Dermis microvascular lymphatic vessel endothelial cell (primary cell): Measurements from ENCODE around the gene MAP4K4. TPM values are rescaled to one million over a fixed set of nuclear protein-coding genes. Genes with fewer than 3 reads are reported as not detected.
"Not testable (repeated sequence)": the region's sequence is repeated elsewhere in the genome, so short reads cannot be mapped to it uniquely, and the experiment has no call there.

Experiments used
- DNase-seq, 2 donors: peaks; one replicate each; pipeline versions ENCODE4 v3.0.0 to v3.0.0-alpha.2; 2010; ENCODE audit warnings: low read depth in 2 of 2
- total RNA-seq: library from RNA; depleted of rRNA; stranded (reverse); fragments of >200 nt; gene quantifications from 2 replicates; pipeline ENCODE4 v1.2.1, GENCODE V29; 2014

The MAP4K4 gene
- total RNA-seq, 1 donor from 2014 or later, result 126 TPM

GRCh38 chr2:101742547-101742946 is 45.0 kb downstream of the MAP4K4 start:
- DNase-seq, result no peak

GRCh38 chr2:101743288-101743687 is 45.8 kb downstream of the MAP4K4 start:
- no peak for DNase-seq

- no peak for DNase-seq
These were observed 47.3 kb downstream of the MAP4K4 start for GRCh38 chr2:101744832-101745231.

GRCh38 chr2:101745711-101746694 is 48.5 kb downstream of the MAP4K4 start:
- peak; percentile 61 to 88 for DNase-seq

GRCh38 chr2:101748000-101748399 is 50.5 kb downstream of the MAP4K4 start:
- no peak for DNase-seq

GRCh38 chr2:101748462-101748861 is 51.0 kb downstream of the MAP4K4 start:
- DNase-seq, result not testable (repeated sequence)

- no peak for DNase-seq
These were observed 53.2 kb downstream of the MAP4K4 start for GRCh38 chr2:101750688-101751087.

- DNase-seq, result no peak
These were observed 53.8 kb downstream of the MAP4K4 start for GRCh38 chr2:101751276-101751815.

- no peak for DNase-seq
These were observed 54.5 kb downstream of the MAP4K4 start for GRCh38 chr2:101751875-101752619.

- peak; percentile 42 to 53 for DNase-seq
These were observed 55.5 kb downstream of the MAP4K4 start for GRCh38 chr2:101752716-101753616.

- no peak for DNase-seq
These were observed 56.4 kb downstream of the MAP4K4 start for GRCh38 chr2:101753720-101754490.

GRCh38 chr2:101754618-101755017 is 57.1 kb downstream of the MAP4K4 start:
- no peak for DNase-seq

- no peak for DNase-seq
These were observed 58.8 kb downstream of the MAP4K4 start for GRCh38 chr2:101756266-101756665.

- DNase-seq, result no peak
These were observed 60.5 kb downstream of the MAP4K4 start for GRCh38 chr2:101758001-101758400.

- DNase-seq, result peak in 1 of 2 donors; percentile 91
These were observed 61.7 kb downstream of the MAP4K4 start for GRCh38 chr2:101759162-101759561.

GRCh38 chr2:101762451-101763171 is 65.1 kb downstream of the MAP4K4 start:
- DNase-seq, result no peak

- DNase-seq, result no peak
These were observed 66.2 kb downstream of the MAP4K4 start for GRCh38 chr2:101763496-101764333.

GRCh38 chr2:101766337-101766736 is 68.8 kb downstream of the MAP4K4 start:
- DNase-seq, result peak in 1 of 2 donors; percentile 70
